IPS-15b (cell line): ENCODE measurements around the gene GPR108.

Experiments used
- H3K27me3 ChIP-seq: one replicate; pipeline ENCODE4 v1.6.1; 2013; ENCODE audit warnings: low read length; ENCODE audit not compliant: control insufficient read depth, insufficient read depth
- H3K36me3 ChIP-seq: one replicate; pipeline ENCODE4 v1.6.1; 2013; ENCODE audit warnings: low read length; ENCODE audit not compliant: control insufficient read depth, insufficient read depth
- H3K4me1 ChIP-seq: one replicate; pipeline ENCODE4 v1.6.1; 2013; ENCODE audit warnings: mild to moderate bottlenecking, low read length; ENCODE audit not compliant: control insufficient read depth, insufficient read depth
- H3K4me3 ChIP-seq: one replicate; pipeline ENCODE4 v1.5.1; 2013; ENCODE audit warnings: low read depth, low read length
- H3K9ac ChIP-seq: one replicate; pipeline ENCODE4 v1.6.1; 2013; ENCODE audit warnings: low read depth, mild to moderate bottlenecking, low read length
- H3K9me3 ChIP-seq: one replicate; pipeline ENCODE4 v1.6.1; 2013; ENCODE audit warnings: mild to moderate bottlenecking, low read length; ENCODE audit not compliant: control insufficient read depth, insufficient read depth

Gene GPR108

GRCh38 chr19:6723108-6723618 is 14.2 kb downstream of the GPR108 start:
- Histone ChIP-seq H3K9ac (no peak overlapping the region), H3K27me3 (no peaks in the 10 kb centered on the region), H3K4me1 (no peaks in the 10 kb centered on the region), H3K36me3 (no peaks in the 10 kb centered on the region), H3K4me3 (no peak overlapping the region), H3K9me3 (no peaks in the 10 kb centered on the region)

- Histone ChIP-seq H3K27me3 (no peaks in the 10 kb centered on the region), H3K4me1 (no peaks in the 10 kb centered on the region), H3K4me3 (no peak overlapping the region), H3K9ac (no peak overlapping the region), H3K9me3 (no peaks in the 10 kb centered on the region), H3K36me3 (no peaks in the 10 kb centered on the region)
Measured at GRCh38 chr19:6721773-6722172, 15.6 kb downstream of the GPR108 start.

GRCh38 chr19:6721138-6721474 is 16.3 kb downstream of the GPR108 start:
- no peak overlapping the region for H3K9ac ChIP-seq

GRCh38 chr19:6720369-6721137 is 16.8 kb downstream of the GPR108 start, which contains the start of gene C3:
TSS of gene C3 (minus strand) at chr19:6720650. CDS start at chr19:6720589, 61 bp downstream.
- peak within 1 kb of the TSS; percentile 37 for H3K4me3 ChIP-seq
- H3K9me3 ChIP-seq, result no peaks in the 10 kb centered on the region
- no peak within 1 kb of the TSS for H3K9ac ChIP-seq
- no peaks in the 10 kb centered on the region for H3K4me1 ChIP-seq
- H3K27me3 ChIP-seq, result no peaks in the 10 kb centered on the region
- no peaks in the 10 kb centered on the region for H3K36me3 ChIP-seq

More at GRCh38 chr19:6721138-6721474, 16.3 kb downstream of the GPR108 start:
- Histone ChIP-seq H3K9me3 (no peaks in the 10 kb centered on the region), H3K4me1 (no peaks in the 10 kb centered on the region), H3K27me3 (no peaks in the 10 kb centered on the region), H3K36me3 (no peaks in the 10 kb centered on the region), H3K4me3 (no peak overlapping the region)

GRCh38 chr19:6719992-6720368 is 17.4 kb downstream of the GPR108 start:
- Histone ChIP-seq H3K9ac (no peak overlapping the region), H3K4me1 (no peaks in the 10 kb centered on the region)

GRCh38 chr19:6719540-6719861 is 17.9 kb downstream of the GPR108 start:
- no peaks in the 10 kb centered on the region for H3K9me3 ChIP-seq
- H3K9ac ChIP-seq, result no peak overlapping the region
- peak overlapping the region; percentile 37 for H3K4me3 ChIP-seq
- no peaks in the 10 kb centered on the region for H3K4me1 ChIP-seq
- H3K27me3 ChIP-seq, result no peaks in the 10 kb centered on the region
- no peaks in the 10 kb centered on the region for H3K36me3 ChIP-seq

More at GRCh38 chr19:6719992-6720368, 17.4 kb downstream of the GPR108 start:
- H3K4me3 ChIP-seq, result no peak overlapping the region
- no peaks in the 10 kb centered on the region for H3K27me3 ChIP-seq
- H3K9me3 ChIP-seq, result no peaks in the 10 kb centered on the region
- no peaks in the 10 kb centered on the region for H3K36me3 ChIP-seq

- H3K4me3 ChIP-seq, result peak overlapping the region; percentile 37
- H3K36me3 ChIP-seq, result no peaks in the 10 kb centered on the region
- peaks cover 2% of the 10 kb centered on the region for H3K4me1 ChIP-seq
- no peak overlapping the region for H3K9ac ChIP-seq
- H3K27me3 ChIP-seq, result no peaks in the 10 kb centered on the region
- no peaks in the 10 kb centered on the region for H3K9me3 ChIP-seq
Measured at GRCh38 chr19:6718741-6719539, 18.4 kb downstream of the GPR108 start.

- Histone ChIP-seq H3K9me3 (no peaks in the 10 kb centered on the region), H3K36me3 (no peaks in the 10 kb centered on the region), H3K4me1 (peaks cover 2% of the 10 kb centered on the region), H3K27me3 (no peaks in the 10 kb centered on the region), H3K4me3 (peak overlapping the region; percentile 53), H3K9ac (no peak overlapping the region)
Measured at GRCh38 chr19:6718111-6718740, 19.2 kb downstream of the GPR108 start.

- Histone ChIP-seq H3K9ac (no peak overlapping the region), H3K36me3 (no peaks in the 10 kb centered on the region), H3K4me1 (peaks cover 2% of the 10 kb centered on the region), H3K27me3 (no peaks in the 10 kb centered on the region), H3K9me3 (no peaks in the 10 kb centered on the region), H3K4me3 (peak overlapping the region; percentile 53)
Measured at GRCh38 chr19:6717441-6717971, 19.9 kb downstream of the GPR108 start.

- H3K36me3 ChIP-seq, result no peaks in the 10 kb centered on the region
- H3K4me3 ChIP-seq, result no peak overlapping the region
- H3K27me3 ChIP-seq, result no peaks in the 10 kb centered on the region
- H3K9ac ChIP-seq, result no peak overlapping the region
- H3K4me1 ChIP-seq, result peaks cover 2% of the 10 kb centered on the region
- no peaks in the 10 kb centered on the region for H3K9me3 ChIP-seq
Measured at GRCh38 chr19:6717036-6717435, 20.3 kb downstream of the GPR108 start.

- Histone ChIP-seq H3K4me3 (no peak overlapping the region), H3K9me3 (no peaks in the 10 kb centered on the region), H3K4me1 (peaks cover 2% of the 10 kb centered on the region), H3K27me3 (no peaks in the 10 kb centered on the region), H3K9ac (no peak overlapping the region), H3K36me3 (no peaks in the 10 kb centered on the region)
Measured at GRCh38 chr19:6716610-6716970, 20.8 kb downstream of the GPR108 start.
